ENCODE data around the gene SH3RF3.

SH3RF3 gene

DNA sequence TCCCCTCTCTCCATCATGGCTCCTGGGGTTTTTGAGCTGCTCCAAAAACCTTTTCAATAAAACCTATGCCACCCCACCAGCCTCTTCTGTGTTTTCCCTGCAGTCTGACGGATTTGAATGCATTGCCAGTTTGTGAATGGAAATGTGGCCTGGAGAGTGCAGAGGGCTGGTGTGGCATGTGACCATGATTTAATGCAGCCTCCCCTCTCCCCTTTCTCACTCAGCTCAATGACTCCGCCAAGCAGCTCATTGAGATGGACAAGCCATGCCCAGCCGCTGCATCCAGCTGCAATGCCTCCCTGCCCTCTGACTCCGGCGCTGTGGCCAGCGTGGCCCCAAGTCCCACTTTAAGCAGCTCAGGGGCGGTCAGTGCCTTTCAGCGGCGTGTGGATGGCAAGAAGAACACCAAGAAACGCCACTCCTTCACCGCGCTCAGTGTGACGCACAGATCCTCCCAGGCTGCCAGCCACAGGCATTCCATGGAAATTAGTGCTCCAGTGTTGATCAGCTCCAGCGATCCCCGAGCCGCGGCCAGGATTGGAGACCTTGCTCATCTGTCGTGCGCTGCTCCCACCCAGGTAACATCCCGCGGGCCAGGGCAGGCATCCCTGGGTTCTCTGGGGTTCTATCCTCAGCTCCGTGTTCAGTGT is 269.5 kb downstream of the SH3RF3 start:
- no peak overlapping the region for H3K4me3 ChIP-seq (ENCODE audit: control insufficient read depth, low read depth, low read length)
- no peak for DNase-seq (ENCODE audit: low read depth)

GRCh38 chr2:109399066-109399465 is 270.1 kb downstream of the SH3RF3 start:
- TF ChIP-seq CTCF (IDR thresholded peaks at IDR 0.05; ENCODE audit: control insufficient read depth, insufficient read depth, low read depth, low read length, missing control alignments): no peak
- no peak overlapping the region for H3K4me3 ChIP-seq (ENCODE audit: control insufficient read depth, low read depth, low read length)
- DNase-seq (ENCODE audit: low read depth): no peak

More for the DNA sequence above, 269.5 kb downstream of the SH3RF3 start:
- TF ChIP-seq CTCF (IDR thresholded peaks at IDR 0.05; ENCODE audit: control insufficient read depth, insufficient read depth, low read depth, low read length, missing control alignments): no peak

DNA sequence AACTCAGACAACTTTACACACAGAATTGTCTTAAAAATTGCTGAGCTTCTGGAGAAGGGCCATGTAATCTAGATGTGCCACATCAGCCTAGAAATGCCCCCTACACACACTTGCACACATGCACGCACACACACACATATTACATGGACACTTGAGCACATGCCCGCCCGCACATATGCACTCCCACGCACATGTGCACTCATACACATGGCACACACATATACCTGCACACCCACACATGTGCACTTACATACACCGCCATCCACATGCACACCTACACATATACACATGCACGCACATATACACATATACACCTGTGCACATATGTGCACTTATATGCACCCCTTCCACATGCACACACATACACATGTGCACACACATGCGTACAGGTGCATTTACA is 271.1 kb downstream of the SH3RF3 start:
- H3K4me3 ChIP-seq (ENCODE audit: control insufficient read depth, low read depth, low read length): no peak overlapping the region
- no peak for TF ChIP-seq CTCF (IDR thresholded peaks at IDR 0.05; ENCODE audit: control insufficient read depth, insufficient read depth, low read depth, low read length, missing control alignments)
- no peak for DNase-seq (ENCODE audit: low read depth)

DNA sequence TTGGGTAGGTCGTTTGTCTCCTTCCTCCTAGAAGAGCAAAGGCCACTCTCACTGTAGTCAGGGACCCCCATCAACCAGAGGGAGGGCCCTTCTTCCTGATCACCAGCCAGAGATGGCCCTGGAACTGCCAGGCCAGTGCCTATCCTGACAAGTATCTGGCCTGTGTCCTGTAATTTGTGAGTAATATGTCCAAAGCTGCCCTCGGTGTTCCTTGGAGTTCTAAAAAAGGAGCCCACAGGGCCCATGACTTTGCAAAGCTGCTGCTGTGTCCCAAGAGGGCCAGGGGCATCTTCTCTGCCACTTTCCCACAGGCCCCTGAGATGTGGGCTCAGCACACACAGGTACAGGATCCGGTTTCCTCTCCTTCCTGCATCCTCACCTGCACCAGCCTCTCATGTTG is 272.4 kb downstream of the SH3RF3 start:
- no peak for TF ChIP-seq CTCF (IDR thresholded peaks at IDR 0.05; ENCODE audit: control insufficient read depth, insufficient read depth, low read depth, low read length, missing control alignments)
- DNase-seq (ENCODE audit: low read depth): no peak
- H3K4me3 ChIP-seq (ENCODE audit: control insufficient read depth, low read depth, low read length): no peak overlapping the region

DNA sequence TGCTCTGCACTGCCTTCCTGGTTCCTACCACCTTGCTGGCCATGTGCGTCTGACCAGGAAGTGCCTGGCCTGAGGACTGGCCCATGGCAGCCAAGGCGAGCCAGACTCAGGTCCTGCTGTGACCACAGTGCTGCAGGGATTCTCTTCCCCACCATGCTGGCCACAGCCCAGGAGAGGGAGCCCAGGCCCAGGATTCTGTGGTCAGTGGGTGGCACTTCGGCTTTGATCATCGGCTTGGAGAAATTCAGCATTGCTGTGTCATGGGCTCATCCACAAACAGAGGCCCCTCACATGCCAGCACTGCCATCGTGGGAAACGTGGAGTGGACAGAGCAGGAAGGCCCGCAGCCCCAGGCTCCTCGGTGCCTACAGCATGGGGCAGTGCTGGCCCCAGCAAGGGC is 273.2 kb downstream of the SH3RF3 start:
- TF ChIP-seq CTCF (IDR thresholded peaks at IDR 0.05; ENCODE audit: control insufficient read depth, insufficient read depth, low read depth, low read length, missing control alignments): no peak

DNA sequence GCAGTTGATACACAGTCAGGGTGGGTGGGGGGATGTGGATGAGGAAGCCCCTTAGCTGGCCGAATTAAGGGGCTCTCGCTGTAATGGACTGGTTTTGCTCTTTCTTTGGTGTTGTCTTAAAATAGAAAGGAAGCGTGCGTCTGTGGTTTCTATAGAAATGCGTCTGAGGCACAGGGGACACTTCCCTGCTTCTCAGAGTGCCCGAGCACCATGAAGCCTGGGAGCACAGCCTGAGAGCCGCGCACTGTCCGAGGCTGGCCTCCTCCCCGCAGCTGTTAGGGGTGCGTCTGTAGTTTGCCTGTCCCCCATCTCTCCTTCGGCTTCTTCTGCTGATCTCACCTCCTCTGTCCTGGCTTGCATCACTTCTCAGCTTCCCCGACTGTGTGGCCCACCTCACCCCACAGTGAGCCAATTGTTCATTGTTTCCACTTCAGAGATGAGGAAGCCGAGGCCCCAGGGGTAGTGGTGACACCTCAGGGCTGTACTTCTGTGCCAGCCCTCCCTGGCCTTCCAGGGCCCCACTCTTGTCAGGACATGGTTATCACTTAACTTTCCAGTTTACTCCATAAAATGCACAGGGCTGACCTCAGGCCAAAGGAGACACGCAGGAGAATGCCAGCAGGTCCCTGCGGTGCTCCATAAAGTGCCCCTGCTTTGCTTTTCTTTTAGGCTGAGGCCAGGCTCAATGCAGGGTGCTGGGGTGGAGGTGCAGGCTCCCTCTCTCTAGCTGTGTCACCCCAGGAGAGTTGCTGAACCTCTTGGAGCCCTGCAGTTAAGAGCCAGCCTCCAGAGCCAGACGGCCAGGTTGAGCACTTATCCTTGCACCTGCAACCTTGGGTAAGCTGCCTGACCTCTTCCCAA is 274.2 kb downstream of the SH3RF3 start:
- TF ChIP-seq CTCF (IDR thresholded peaks at IDR 0.05; ENCODE audit: control insufficient read depth, insufficient read depth, low read depth, low read length, missing control alignments): no peak
- no peak overlapping the region for H3K4me3 ChIP-seq (ENCODE audit: control insufficient read depth, low read depth, low read length)
- DNase-seq (ENCODE audit: low read depth): no peak

More for the DNA sequence above, 273.2 kb downstream of the SH3RF3 start:
- no peak for DNase-seq (ENCODE audit: low read depth)
- H3K4me3 ChIP-seq (ENCODE audit: control insufficient read depth, low read depth, low read length): no peak overlapping the region
